HEK293T (cell line): ENCODE results near the gene EXOC1.

Source experiments
- CTCF ChIA-PET: fragments of 350-600 bp; formaldehyde crosslinking; extraction: SDS; loops from one replicate; lab custom pipeline; 2021; ENCODE audit warnings: antibody characterized with exemption, inconsistent platforms; lab: Yijun Ruan, JAX
- POLR2A ChIA-PET: fragments of 350-600 bp; formaldehyde crosslinking; extraction: SDS; loops from one replicate; lab custom pipeline; 2020; ENCODE audit warnings: antibody characterized with exemption, inconsistent platforms; lab: Yijun Ruan, JAX
- DNase-seq: peaks from one replicate; pipeline ENCODE4 v3.0.0; 2012; ENCODE audit warnings: mixed read lengths; ENCODE audit errors: extremely low spot score
- ARNT ChIP-seq: fragments of 450-650 bp; IDR thresholded peaks from 2 replicates; pipeline ENCODE4 v1.6.1; 2017; ENCODE audit warnings: mild to moderate bottlenecking
- BHLHE40 ChIP-seq: fragments of 450-650 bp; IDR thresholded peaks from 2 replicates; pipeline ENCODE4 v1.6.1; 2016; ENCODE audit warnings: mild to moderate bottlenecking, moderate library complexity, borderline replicate concordance
- CTBP1 ChIP-seq: fragments of 450-650 bp; IDR thresholded peaks from 2 replicates; pipeline ENCODE4 v1.6.1; 2016; ENCODE audit warnings: borderline replicate concordance
- ELF4 ChIP-seq: fragments of 450-650 bp; IDR thresholded peaks from 2 replicates; pipeline ENCODE4 v1.6.1; 2017; ENCODE audit warnings: antibody characterized with exemption
- FOXA1 ChIP-seq: fragments of 450-650 bp; IDR thresholded peaks from 2 replicates; pipeline ENCODE4 v1.6.1; 2016; ENCODE audit warnings: mild to moderate bottlenecking
- FOXK2 ChIP-seq: fragments of 450-650 bp; IDR thresholded peaks from 2 replicates; pipeline ENCODE4 v1.6.1; 2016; ENCODE audit warnings: mild to moderate bottlenecking
- FOXM1 ChIP-seq: fragments of 450-650 bp; IDR thresholded peaks from 2 replicates; pipeline ENCODE4 v1.6.1; 2017; ENCODE audit warnings: mild to moderate bottlenecking, borderline replicate concordance
- HDGF ChIP-seq: fragments of 450-650 bp; IDR thresholded peaks from 2 replicates; pipeline ENCODE4 v1.6.1; 2017; ENCODE audit warnings: antibody characterized with exemption, borderline replicate concordance
- L3MBTL2 ChIP-seq: fragments of 450-650 bp; conservative IDR thresholded peaks from 2 replicates; pipeline ENCODE4 v1.6.1; 2016; ENCODE audit warnings: mild to moderate bottlenecking
- LEF1 ChIP-seq: fragments of 450-650 bp; IDR thresholded peaks from 2 replicates; pipeline ENCODE4 v1.6.1; 2017; ENCODE audit warnings: mild to moderate bottlenecking, borderline replicate concordance
- NFRKB ChIP-seq: fragments of 450-650 bp; IDR thresholded peaks from 2 replicates; pipeline ENCODE4 v1.6.1; 2016; ENCODE audit warnings: mild to moderate bottlenecking, moderate library complexity
- PKNOX1 ChIP-seq: fragments of 450-650 bp; IDR thresholded peaks from 2 replicates; pipeline ENCODE4 v1.6.1; 2016
- SP1 ChIP-seq: fragments of 450-650 bp; IDR thresholded peaks from 2 replicates; pipeline ENCODE4 v1.6.1; 2017
- SUZ12 ChIP-seq: fragments of 450-650 bp; IDR thresholded peaks from 2 replicates; pipeline ENCODE4 v1.6.1; 2016; ENCODE audit warnings: mild to moderate bottlenecking
- TARDBP ChIP-seq: fragments of 450-650 bp; IDR thresholded peaks from 2 replicates; pipeline ENCODE4 v1.6.1; 2016
- ZNF384 ChIP-seq: fragments of 450-650 bp; IDR thresholded peaks from 2 replicates; pipeline ENCODE4 v1.6.1; 2016

EXOC1 gene

DNA sequence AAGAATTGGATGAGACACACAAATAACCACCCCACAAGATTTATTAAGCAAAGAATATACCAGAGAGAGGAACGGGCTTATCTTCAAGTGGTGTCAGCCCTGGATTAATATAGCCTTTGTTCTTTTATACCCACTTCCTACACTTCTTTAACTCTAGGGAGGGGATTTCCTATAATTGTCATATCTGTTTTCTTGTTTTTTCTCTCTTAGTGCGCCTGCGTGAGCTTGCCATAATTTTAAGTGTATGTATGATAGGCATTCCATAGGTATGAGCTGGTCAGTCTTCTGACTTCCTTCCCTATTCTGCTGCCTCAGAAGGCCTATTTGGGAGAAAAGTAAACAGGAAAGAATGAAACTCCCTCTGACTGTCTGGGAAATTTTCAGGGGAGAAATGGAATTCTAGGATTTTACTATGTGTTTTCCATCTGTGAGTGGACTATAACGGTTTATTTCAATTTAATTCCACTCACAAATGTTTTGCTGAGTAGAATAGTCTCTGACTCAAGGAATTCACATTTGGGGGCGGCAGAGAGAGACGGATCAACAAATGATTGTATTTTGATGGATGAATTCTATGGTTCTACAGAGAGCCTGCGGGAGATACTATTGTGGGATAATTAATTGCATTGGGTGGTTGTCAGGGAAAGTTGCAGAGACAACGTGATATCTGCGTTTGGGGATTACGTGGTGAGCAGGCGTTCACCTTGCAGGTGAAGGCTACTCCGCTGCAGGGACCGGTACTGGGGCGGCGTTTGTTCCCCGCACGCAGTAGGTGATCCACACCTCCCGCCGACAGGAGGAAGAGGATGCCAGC is 94.7 kb downstream of the EXOC1 start:
- no peak for DNase-seq
- TF ChIP-seq PKNOX1 (peak; percentile 29; the same call in 1 of the 2 replicates), NFRKB (no peak), L3MBTL2 (no peak)
- CTCF ChIA-PET: interaction anchor here (0.5 to 2.8 kb wide), 15 partner anchors 10 to 862 kb away, joined by 3 to 25 read pairs (median 4); no protein-coding TSS in a partner anchor
- POLR2A ChIA-PET: interaction anchor here (0.6 to 2.0 kb wide), 7 partner anchors 9 to 439 kb away, joined by 3 to 11 read pairs (median 3); partner anchors contain the start of gene AASDH

DNA sequence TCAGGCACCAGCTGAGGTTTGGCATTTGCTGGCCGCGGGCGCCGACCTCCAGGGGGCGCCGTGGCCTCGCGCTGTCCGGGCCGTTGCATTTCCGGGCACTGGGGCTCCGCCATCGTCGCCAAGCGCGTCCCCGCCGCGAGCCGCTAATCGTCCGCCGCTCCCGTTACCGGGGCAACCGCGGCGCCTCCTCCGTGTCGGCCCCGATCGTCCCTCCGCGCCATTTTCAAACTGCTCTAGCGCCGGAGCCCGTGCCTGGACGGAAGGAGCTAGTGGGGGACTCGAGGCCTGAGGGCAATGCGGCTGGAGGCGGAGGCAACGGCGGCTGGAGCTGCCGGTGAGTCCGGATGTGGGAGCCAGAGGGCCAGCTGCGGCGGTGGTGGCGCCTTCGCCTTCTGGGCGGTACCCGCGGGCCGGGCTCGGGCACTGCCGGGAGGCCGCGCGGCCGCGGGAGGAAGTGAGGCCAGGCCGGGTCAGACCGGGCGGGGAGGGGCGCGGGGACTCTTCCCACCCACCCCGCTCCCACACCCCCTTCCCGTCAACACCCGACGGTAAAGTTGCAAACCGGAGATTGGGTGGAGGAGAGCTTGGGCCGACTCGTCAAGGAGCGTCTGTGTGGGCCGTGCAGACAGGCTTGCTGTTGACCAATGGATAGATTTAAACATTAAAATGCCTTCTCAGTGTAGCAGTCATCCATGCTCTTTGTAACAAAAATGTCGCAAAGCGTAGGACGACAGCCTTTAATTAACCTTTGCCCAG is 95.5 kb downstream of the EXOC1 start, which contains the start of gene CEP135:
TSS of gene CEP135 (plus strand) at position 220 of the 756 bp plus-strand sequence. CDS start 3,186 bp downstream, outside the sequence.
- peak; percentile 95 for DNase-seq
- ChIA-PET POLR2A (interaction anchor here (0.6 to 2.0 kb wide), 8 partner anchors 8 to 438 kb away, joined by 3 to 11 read pairs (median 3); partner anchors contain the start of gene AASDH), CTCF (interaction anchor here (0.6 to 2.8 kb wide), 15 partner anchors 9 to 596 kb away, joined by 3 to 25 read pairs (median 4); no protein-coding TSS in a partner anchor)
- peak; percentile 58 for TF ChIP-seq L3MBTL2
- no peak for TF ChIP-seq FOXM1
- no peak for TF ChIP-seq PKNOX1
- no peak for TF ChIP-seq HDGF
- no peak for TF ChIP-seq BHLHE40
- no peak for TF ChIP-seq LEF1
- no peak for TF ChIP-seq NFRKB
- no peak for TF ChIP-seq SP1
- peak; percentile 67 for TF ChIP-seq ELF4
- no peak for TF ChIP-seq FOXA1
- TF ChIP-seq ARNT: no peak
- peak; percentile 40; the same call in 1 of the 2 replicates for TF ChIP-seq CTBP1
- TF ChIP-seq TARDBP: no peak
- TF ChIP-seq SUZ12: no peak
- no peak for TF ChIP-seq ZNF384

DNA sequence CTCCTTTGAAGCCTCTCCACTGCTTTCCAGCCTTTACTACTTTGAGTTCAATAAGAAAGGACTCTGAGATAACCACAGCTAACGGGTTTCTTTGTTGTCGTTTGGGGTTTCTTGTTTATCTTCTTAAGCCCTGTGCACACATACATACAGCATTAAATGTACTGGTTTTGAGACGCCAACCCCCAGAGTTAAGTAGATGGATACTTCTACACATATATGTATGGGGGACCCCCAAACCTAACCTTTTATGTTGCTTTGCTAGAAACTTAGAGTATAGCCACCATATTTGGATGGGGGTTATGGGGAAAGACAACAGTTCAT is 96.0 kb downstream of the EXOC1 start:
- TF ChIP-seq BHLHE40 (no peak), PKNOX1 (no peak), NFRKB (no peak), SUZ12 (no peak), L3MBTL2 (no peak), ELF4 (no peak), FOXM1 (no peak), FOXK2 (no peak), FOXA1 (no peak), ZNF384 (no peak), SP1 (no peak), LEF1 (no peak), HDGF (no peak), CTBP1 (no peak), ARNT (no peak), TARDBP (no peak)
- ChIA-PET POLR2A (interaction anchor here (0.9 to 2.0 kb wide), 5 partner anchors 8 to 437 kb away, joined by 3 to 11 read pairs (median 3); no protein-coding TSS in a partner anchor), CTCF (interaction anchor here (0.7 to 2.8 kb wide), 11 partner anchors 8 to 595 kb away, joined by 3 to 25 read pairs (median 4); no protein-coding TSS in a partner anchor)
- DNase-seq: no peak

DNA sequence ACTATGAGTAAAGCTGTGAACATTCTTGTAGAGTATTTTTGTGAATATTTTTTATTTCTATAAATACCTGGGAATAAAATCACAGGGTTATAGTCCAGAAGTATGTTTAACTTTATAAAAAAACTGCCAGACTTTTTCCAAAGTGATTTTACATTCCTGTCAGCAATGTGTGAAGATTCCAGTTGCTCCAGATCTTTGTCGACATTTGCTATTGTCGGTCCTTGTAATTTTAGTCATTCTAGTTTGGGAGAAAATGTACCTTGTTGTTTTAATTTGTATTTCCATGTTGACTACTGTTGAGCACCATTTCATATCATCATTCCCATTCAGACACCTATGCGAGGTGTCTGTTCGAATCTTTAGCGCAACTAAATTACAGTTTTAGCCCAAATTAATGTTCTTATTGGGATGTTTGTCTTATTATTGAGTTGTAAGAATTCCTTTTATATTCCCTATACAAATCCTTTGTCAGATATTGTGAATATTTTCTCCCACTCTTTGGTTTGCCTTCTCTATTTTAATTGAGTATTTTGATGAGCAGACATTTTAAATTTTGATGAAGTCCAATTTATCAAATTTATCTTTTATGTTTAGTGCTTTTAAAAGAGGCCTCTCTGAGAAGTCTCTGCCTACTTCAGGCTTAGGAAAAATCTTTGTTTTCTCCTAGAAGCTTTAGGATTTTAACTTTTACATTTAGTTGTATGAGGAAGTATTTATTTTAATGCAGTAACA is 97.9 kb downstream of the EXOC1 start:
- CTCF ChIA-PET: no interaction called here
- TF ChIP-seq ARNT: no peak
- TF ChIP-seq SP1: no peak
- TF ChIP-seq L3MBTL2: no peak
- no peak for TF ChIP-seq CTBP1
- no peak for TF ChIP-seq BHLHE40
- no peak for TF ChIP-seq HDGF
- TF ChIP-seq PKNOX1: no peak
- TF ChIP-seq TARDBP: no peak
- TF ChIP-seq FOXK2: no peak
- TF ChIP-seq LEF1: no peak
- no peak for TF ChIP-seq FOXA1
- no peak for TF ChIP-seq FOXM1
- TF ChIP-seq ZNF384: no peak
- POLR2A ChIA-PET: no interaction called here
- DNase-seq: no peak
